22Rv1 (cell line): Measurements from ENCODE around the gene ZNF662.

Experiments used
- H3K27ac ChIP-seq: fragments of 450-650 bp; 2 replicates; pipeline ENCODE4 v1.5.1; 2017
- ZFX ChIP-seq: fragments of 450-650 bp; IDR thresholded peaks from 2 replicates; pipeline ENCODE4 v1.6.1; 2017; ENCODE audit warnings: antibody characterized with exemption, borderline replicate concordance
- TF ChIP-seq, protein P1 (sequence below): fragments of 450-650 bp; IDR thresholded peaks from 2 replicates; pipeline ENCODE4 v1.5.1; 2017; ENCODE audit warnings: mild to moderate bottlenecking

The ZNF662 gene

GRCh38 chr3:42963269-42963668, 57.3 kb downstream of the ZNF662 start:
- no peak overlapping the region for H3K27ac ChIP-seq
- TF ChIP-seq ZFX: no peak
- TF ChIP-seq, protein P1, sequence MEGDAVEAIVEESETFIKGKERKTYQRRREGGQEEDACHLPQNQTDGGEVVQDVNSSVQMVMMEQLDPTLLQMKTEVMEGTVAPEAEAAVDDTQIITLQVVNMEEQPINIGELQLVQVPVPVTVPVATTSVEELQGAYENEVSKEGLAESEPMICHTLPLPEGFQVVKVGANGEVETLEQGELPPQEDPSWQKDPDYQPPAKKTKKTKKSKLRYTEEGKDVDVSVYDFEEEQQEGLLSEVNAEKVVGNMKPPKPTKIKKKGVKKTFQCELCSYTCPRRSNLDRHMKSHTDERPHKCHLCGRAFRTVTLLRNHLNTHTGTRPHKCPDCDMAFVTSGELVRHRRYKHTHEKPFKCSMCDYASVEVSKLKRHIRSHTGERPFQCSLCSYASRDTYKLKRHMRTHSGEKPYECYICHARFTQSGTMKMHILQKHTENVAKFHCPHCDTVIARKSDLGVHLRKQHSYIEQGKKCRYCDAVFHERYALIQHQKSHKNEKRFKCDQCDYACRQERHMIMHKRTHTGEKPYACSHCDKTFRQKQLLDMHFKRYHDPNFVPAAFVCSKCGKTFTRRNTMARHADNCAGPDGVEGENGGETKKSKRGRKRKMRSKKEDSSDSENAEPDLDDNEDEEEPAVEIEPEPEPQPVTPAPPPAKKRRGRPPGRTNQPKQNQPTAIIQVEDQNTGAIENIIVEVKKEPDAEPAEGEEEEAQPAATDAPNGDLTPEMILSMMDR: no peak

DNA sequence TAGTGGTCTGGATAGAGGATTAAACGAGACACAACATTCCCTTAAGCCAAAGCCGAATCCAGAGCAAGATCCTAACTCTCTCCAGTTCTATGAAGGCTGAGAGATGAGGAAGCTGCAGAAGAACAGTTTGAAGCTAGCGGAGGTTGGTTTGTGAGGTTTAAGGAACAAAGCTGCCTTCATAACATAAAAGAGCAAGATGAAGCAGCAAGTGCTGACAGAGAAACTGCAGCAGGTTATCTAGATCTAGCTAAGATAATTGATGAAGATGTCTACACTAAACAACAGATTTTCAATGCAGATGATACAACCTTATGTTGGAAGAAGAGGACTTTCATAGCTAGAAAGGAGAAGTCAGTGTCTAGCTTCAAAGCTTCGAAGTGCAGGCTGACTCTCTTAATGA, 58.3 kb downstream of the ZNF662 start:
- TF ChIP-seq, protein P1: no peak
- no peak for TF ChIP-seq ZFX
- H3K27ac ChIP-seq: no peak overlapping the region
